ENCODE results near the gene CFAP74.
"Not testable (repeated sequence)": the region's sequence is repeated elsewhere in the genome, so short reads cannot be mapped to it uniquely, and the experiment has no call there.

Gene CFAP74

DNA sequence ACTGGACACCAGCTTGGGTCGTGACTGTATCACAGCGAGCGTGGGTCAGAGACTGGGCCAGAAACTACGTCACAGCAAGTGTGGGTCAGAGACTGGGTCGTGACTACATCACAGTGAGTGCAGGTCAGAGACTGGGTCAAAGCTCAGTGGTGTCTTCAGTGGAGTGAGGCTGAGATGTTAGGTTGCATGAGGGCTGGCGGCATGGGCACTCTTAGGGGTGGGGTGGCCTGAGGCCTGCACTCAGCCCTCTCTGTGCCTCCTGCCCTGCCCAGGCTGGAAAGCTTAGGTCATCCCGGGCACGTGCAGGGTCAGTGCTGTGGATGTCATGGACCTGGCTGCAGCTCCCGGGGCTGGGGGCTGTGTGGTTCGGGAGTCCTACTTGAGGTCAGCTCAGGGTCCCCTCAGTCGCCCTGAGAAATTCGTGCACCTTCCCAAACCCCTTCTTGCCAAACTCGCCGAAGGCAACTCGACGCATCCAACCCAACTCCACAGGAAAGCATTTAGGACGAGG is 19.0 kb downstream of the CFAP74 start:
- no peak for DNase-seq (ENCODE audit: low spot score)

DNA sequence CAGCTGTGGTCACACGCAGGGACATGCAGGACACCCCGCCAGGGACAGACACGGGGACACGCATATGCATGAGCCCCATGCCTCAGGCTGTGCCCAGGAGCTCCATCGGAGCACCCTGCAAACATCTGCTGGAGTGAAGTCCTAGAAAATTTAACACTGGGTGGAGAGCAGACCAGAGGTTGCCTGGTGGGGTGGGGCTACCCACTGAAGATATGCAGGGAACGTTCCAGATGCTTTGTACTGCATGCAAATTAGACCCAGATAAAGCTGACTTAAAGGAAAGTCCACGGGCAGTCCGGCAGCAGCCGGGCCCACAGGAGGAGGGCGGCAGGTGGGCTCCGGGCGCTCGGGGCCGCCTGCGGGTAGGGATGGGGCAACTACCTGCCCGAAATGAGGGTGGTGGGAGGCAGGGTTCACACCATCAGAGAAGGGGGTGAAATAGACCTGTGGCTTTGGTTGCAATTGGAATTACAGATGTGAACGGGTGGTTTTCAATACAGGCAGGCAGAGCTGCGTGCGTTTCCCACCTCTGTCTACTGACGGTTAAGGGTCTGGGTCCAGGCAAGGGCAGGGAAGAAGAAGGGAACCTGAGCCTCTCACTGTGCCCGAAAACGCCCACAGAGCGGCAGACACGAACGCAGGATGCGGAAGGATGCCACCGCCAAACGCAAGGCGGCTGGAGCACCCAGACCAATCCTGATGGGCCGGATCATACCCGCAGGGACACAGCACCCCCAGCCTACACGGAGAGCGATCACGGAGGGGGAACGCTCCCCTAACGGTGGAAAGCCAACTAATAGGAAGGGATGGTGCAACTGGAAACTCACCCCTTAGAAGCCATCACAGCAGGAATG is 21.0 kb downstream of the CFAP74 start:
- DNase-seq (ENCODE audit: low spot score) = no peak

DNA sequence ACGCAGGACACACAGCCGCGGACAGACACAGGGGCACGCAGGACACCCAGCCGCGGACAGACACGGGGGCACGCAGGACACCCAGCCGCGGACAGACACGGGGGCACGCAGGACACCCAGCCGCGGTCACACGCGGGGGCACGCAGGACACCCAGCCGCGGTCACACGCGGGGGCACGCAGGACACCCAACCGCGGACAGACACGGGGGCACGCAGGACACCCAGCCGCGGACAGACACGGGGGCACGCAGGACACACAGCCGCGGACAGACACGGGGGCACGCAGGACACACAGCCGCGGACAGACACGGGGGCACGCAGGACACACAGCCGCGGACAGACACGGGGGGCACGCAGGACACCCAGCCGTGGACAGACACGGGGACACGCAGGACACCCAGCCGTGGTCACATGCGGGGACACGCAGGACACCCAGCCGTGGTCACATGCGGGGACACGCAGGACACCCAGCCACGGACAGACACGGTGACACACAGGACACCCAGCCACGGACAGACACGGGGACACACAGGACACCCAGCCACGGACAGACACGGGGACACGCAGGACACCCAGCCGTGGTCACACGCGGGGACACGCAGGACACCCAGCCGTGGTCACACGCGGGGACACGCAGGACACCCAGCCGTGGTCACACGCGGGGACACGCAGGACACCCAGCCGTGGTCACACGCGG is 21.8 kb downstream of the CFAP74 start:
- not testable (repeated sequence) for DNase-seq (ENCODE audit: low spot score)

DNA sequence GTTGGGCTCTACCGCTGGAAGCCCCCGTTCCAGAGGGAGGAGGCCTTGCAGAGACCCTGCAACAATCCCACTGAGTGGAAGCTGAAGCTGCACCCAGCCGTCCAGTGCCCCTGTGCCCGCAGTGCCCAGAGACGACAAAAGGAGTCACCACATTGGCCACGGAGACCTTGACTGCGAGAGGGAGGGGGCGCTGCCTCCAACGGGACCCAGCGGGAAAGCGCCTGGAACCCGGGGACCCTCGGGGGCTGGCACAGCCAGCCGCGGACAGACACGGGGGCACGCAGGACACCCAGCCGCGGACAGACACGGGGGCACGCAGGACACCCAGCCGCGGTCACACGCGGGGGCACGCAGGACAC is 22.5 kb downstream of the CFAP74 start:
- DNase-seq (ENCODE audit: low spot score) = no peak

DNA sequence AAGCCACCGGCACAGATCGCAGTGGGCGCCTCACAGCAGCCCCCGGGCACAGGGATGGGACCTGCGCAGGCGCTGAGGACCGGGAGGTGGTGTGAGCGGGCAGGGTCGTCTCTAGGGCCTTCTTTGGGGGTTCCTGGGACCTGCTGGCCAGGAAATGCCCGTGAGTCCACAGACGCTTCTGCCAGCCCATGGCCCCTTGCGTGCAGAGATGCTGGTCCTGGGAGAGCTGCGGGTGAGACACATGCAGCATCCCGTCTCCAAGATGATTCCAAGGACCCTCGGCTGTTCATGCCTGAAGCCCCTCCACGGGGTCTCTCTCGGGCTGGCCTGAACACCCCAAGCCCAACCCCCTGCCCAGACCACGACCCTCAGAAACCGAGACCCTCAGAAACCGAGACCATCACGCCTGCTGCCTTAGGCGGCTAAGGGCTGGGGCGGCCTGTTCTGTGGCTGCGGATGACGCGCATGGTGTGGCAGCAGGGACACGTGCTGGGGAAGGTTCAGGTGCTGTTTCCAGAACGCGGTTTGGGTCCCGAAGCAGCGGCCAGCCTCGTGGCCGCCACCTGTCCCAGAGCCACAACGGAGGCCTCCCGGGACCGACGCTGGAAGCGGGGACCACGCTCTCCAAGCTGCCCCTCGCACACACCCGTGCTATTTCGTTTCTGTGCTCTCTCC is 23.0 kb downstream of the CFAP74 start:
- DNase-seq (ENCODE audit: low spot score) = no peak

DNA sequence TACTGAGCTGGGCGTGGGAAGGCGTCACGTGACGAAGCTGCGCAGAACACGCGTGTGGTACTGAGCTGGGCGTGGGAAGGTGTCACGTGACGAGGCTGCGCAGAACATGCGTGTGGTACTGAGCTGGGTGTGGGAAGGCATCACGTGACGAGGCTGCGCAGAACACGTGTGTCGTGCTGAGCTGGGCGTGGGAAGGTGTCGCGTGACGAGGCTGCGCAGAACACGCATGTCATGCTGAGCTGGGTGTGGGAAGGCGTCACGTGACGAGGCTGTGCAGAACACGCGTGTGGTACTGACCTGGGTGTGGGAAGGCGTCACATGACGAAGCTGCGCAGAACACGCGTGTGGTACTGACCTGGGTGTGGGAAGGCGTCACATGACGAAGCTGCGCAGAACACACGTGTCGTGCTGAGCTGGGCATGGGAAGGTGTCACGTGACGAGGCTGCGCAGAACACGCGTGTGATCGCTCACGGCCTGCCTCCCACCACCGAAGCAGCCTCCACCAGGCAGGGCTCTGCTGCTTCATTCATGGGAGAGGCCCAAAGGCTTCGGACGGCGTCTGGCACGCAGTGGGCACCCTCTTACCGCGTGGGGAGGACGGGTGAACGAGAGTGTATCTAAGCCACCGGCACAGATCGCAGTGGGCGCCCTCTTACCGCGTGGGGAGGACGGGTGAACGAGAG is 24.0 kb downstream of the CFAP74 start:
- DNase-seq (ENCODE audit: low spot score) = no peak

DNA sequence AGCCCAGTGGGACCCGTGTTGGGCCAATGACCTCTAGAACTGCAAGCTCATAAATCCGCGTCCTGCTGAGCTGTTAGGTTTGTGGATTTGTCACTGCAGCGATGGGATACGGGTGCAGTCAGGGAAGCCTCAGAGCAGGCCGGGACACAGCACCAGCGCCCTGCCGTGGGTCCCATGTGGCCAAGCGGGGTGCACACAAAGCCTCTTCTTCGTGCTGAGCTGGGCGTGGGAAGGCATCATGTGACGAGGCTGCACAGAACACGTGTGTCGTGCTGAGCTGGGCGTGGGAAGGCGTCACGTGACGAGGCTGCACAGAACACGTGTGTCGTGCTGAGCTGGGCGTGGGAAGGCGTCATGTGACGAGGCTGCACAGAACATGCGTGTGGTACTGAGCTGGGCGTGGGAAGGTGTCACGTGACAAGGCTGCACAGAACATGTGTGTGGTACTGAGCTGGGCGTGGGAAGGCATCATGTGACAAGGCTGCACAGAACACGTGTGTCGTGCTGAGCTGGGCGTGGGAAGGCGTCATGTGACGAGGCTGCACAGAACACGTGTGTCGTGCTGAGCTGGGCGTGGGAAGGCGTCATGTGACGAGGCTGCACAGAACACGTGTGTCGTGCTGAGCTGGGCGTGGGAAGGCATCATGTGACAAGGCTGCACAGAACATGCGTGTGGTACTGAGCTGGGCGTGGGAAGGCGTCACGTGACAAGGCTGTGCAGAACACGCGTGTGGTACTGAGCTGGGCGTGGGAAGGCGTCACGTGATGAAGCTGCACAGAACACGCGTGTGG is 24.7 kb downstream of the CFAP74 start:
- DNase-seq (ENCODE audit: low spot score) = not testable (repeated sequence)

DNA sequence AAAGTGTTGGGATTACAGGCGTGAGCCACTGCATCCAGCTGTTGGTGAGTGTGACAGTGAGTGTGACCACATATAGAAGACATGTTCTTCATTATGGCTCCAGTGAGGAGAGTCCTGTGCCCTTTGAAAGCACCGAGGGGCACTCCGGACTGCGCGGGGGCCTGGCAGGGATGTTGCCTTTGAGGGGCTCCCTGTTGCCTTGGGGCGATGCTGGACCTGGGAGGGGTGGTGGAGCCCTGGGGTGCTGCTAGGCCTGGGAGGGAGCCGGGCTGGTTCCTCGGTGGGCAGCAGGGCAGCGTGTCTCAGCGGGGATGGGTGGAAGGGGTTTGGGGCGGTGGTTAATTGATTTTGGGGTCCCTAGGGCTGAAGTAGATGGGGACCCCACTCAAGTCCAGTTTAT is 25.5 kb downstream of the CFAP74 start:
- no peak for DNase-seq (ENCODE audit: low spot score)

DNA sequence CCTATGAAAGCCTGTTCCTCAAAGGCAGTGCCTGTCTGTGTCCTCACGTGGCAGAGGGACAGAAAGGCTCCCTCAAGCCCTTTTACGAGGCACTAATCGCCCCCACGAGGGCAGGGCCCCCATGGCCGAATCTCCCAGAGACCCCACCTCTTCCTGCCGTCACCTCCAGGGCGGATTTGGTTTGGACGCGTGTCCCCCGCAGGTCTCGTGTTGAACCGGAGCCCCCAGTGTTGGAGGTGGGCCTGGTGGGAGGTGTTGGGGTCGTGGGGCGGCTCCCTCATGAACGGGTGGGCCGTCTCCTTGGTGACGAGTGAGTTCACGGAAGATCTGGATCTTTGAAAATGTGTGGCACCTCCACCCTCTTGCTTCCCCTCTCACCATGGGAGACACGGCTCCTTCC is 27.6 kb downstream of the CFAP74 start:
- no peak for DNase-seq (ENCODE audit: low spot score)

DNA sequence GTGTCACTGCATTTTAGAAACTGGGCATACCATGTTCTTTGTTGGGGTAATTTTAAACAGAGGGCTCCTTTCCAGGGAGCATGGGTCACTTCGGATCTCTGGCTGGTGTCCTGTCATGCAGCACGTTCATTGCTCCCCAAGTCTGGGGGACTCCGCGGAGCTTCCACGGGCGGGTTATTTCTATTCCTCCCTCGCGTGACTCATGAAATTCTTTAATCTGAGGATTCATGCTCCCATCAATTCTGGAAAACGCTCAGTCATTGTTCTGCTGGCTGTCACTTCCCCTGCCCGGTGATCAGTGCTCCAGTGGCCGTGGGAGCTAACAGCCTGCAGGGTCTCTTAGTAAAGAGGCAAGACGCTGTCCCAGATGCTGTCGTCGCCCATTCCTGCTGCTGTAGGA is 28.1 kb downstream of the CFAP74 start:
- DNase-seq (ENCODE audit: low spot score) = no peak

DNA sequence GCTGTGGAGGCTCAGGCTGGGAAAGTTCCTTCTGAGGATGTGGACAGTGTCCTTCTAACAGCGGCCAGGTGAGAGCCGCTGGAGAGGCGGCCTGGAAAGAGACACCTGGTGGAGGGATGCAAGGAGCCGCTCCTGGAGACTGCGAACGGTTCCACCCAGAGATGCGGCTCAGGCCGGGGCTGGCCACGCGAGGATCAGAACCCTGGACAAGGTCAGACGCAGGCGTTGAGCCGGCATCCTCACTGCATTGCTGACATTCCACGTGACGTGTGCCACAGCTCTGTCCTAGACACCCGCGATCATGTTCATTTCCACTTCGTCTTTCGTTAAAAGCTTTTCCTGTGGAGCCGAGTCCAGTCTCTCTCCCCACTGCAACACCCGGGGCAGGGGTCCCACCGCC is 28.8 kb downstream of the CFAP74 start:
- no peak for DNase-seq (ENCODE audit: low spot score)

DNA sequence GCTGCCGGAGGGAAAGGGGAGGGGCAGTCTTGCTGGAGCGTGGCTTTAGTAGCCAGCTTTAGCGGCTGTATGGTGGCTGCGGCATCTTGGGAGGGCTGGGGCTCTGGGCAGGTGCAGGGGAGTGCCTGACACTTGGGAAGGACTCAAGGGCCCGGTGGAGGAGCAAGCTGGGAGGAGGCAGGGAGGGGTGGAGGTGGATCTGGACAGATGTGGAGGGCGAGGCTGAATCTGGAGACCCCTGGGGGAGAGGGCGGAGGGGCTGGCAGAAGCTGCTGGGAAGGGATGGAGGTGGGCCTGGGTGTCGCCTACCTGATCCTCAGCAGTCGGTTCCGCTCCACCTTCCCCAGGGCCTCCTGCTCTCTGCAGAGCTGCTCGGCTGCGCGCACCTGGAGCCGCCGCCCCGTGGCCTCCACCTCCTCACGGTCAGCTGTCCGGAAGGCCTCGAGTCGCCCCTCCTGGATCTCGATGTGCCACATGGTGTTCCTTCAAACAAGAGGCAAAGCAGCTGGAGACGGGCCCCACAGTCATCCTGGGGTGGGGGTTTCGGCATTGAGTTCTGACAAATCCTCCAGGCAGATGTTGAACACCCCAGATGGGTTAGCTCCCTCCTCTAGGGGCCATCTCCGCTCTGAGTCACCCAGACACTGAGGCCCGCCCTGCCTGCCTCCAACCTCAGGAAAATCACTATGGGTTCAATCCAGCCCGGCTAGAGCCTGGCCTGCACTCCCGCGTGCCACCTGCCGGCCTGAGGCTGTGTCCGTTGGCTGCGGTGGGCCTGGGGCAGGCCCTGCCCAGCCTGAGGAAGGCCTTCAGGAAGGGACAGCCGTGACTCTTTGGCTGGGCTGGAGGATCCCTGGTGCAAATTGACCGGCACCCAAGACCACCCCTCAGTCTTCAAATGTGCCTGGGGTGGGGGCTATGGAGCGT is 29.6 kb downstream of the CFAP74 start:
- no peak for DNase-seq (ENCODE audit: low spot score)

DNA sequence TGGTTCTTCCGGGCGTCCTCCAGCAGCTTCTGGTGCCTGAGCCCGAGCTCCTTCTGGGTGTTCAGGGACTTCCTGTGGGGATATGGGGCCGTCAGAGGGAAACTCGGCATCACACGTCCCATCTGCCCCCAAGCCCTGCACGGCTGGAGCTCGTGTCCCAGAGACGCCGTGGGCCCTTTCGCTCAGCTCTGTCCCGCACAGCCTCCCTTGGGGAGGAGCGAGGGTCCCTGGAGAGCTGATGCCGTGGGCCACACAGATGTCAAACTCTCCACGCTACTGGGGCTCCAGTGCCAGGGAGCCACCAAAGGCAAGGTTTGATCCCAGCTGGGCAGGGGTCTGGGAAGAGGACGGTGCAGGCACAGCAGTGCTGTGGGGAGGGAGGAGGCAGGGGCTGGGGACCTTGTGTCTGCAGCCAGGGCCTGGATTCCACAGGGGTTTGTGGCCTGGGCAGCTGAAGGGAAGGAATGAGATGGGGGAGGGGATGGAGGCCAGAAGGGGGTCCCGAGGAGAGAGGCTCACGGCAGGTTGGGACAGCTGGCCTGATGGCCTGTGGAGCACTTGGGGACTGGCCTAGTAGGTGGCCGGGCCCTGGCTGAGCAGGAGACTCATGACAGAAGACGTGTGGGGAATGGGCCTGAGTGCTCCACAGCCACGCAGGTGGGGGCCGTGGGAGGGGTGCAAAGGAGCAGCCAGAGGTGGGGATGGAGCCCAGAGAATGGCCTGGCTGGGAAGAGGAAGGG is 30.4 kb downstream of the CFAP74 start:
- DNase-seq (ENCODE audit: low spot score) = no peak

DNA sequence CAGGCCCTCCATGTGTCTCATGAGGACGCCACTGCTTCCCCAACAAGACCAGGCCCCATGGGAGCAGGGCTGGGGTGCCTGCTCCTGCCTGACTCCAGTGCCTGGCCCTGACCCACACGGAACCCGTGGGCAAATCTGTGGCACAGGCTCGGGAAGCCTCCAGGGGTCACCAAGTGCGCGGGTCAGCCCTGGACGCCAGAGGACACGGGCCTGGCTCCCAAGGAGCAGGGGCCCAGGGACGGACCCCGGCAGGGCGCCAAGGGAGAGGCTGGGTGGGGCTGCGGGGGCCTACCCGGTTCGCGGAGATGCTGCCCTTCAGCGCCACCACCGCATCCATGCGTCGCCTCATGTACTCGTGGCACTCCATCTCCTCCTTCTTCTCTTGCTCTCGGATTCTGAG is 31.9 kb downstream of the CFAP74 start:
- DNase-seq (ENCODE audit: low spot score) = no peak

DNA sequence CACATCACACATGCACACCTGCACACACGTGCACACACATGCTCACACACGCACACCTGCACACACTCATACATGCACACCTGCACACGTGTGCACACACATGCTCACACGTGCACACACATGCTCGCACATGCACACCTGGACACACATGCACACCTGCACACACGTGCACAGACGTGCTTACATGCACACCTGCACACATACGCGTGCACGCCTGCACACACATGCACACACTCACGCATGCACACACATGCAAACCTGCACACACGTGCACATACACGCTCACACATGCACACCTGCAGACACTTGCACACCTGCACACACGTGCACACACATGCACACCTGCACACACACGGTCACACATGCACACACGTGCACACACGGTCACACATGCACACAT is 32.6 kb downstream of the CFAP74 start:
- DNase-seq (ENCODE audit: low spot score) = no peak

DNA sequence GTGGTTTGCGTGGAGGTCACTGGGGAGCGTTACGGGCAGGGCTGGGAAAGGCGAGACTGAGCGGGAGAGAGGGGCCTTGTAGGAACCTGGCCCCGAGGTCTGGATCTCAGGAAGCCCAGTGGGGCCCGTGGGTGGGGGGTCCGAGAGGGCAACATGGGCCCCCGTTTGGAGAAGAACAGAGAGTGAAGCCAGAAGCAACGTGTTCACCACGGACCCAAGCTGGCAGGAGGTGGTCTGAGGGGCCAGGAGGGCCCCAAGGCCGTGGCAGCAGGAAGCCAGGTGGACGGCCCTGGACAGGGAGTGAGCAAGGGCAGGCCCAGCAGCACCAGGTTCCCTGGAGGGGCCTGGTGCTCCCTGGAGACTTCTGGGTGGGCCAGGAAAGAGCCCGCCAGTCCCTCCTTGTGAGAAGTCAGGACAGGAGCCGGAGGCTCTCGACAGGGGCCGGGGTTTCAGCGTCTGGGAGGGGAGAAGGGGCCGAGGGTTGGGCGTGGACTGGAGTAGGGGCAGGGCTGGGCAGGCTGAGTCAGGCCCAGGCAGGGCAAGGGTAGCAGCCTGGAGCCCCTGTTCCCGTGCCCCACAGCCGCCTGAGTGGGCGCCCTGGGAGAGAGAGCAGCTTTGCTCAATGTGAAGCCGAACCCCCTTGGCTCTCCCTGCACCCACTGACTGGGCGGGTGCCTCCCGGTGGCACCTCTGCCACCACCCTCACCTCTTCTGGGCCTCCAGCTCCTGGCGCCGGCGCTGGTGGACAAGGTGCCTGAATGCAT is 33.5 kb downstream of the CFAP74 start:
- DNase-seq (ENCODE audit: low spot score) = no peak

DNA sequence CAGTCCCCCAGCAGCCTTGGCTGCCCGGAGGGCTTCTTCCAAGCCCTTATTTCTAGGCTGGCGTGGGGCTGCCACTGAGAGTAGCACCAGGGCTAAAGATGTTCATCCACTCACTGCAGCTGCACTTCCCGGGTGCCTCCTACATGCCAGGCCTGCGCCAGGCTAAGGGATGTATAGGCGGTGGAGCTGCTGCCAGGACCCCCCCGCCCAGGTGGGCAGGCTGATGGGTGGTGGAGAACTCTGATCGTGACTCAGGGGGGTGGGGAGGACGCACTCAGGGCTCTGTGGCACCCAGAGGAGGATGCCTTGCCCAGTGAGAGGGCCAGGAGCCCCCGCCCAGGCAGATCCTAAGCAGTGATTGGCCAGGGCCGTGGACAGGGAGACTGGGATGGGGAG is 34.1 kb downstream of the CFAP74 start:
- no peak for DNase-seq (ENCODE audit: low spot score)

DNA sequence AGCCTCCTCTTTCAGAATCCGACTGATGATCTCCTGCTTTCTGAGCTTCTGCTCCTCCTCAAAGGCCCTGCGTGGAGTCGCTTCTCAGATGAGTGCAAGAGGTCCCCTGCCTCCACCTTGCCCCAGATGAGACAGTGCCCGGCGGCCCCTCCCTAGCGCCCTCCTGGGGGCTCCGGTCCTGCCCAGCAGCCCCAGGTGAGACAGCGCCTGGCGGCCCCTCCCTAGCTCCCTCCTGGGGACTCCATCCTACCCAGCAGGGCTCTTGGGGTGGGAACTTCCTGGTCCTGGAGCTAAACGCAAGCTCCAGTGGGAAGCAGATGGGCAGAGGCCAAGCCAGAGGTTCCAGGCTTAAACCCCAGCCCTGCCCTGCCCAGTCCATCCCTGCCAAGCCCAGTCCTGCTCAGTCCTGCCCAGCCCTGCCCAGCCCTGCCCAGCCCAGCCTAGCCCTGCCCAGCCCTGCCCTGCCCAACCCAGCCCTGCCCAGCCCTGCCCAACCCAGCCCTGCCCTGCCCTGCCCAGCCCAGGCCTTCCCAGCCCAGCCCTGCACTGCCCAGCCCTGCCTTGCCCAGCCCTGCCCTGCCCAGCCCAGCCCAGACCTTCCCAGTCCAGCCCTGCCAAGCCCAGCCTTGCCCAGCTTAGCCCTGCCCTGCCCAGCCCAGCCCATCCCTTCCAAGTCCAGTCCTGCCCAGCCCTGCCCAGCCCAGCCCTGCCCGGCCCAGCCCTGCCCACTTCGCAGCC is 34.6 kb downstream of the CFAP74 start:
- DNase-seq (ENCODE audit: low spot score) = no peak

Data from AG08396 (cell line).